Mesenchymal stem cell (in vitro differentiated cells and primary cell): ENCODE measurements around the gene THRA.

ENCODE experiments used
- DNase-seq: peaks from one replicate; pipeline ENCODE4 v3.0.0-alpha.2; 2013
- H2AFZ ChIP-seq: one replicate; pipeline ENCODE4 v1.6.1; 2013; ENCODE audit warnings: low read depth, mild to moderate bottlenecking, control low read depth, inconsistent platforms, low read length, moderate library complexity
- H2AK5ac ChIP-seq: 2 replicates; pipeline ENCODE4 v1.6.1; 2013; ENCODE audit warnings: low read length, moderate library complexity, mild to moderate bottlenecking, inconsistent platforms; ENCODE audit not compliant: severe bottlenecking
- H2BK120ac ChIP-seq: one replicate; pipeline ENCODE4 v1.6.1; 2013; ENCODE audit warnings: low read depth, mild to moderate bottlenecking, inconsistent platforms, low read length, moderate library complexity
- H2BK12ac ChIP-seq, 2 experiments: one replicate each; pipeline ENCODE4 v1.6.1; 2013; ENCODE audit warnings: inconsistent platforms in 2 of 2, low read length in 2 of 2, mild to moderate bottlenecking in 2 of 2, moderate library complexity in 2 of 2, control low read depth in 1 of 2
- H2BK15ac ChIP-seq: one replicate; pipeline ENCODE4 v1.6.1; 2013; ENCODE audit warnings: mild to moderate bottlenecking, low read depth, inconsistent platforms; ENCODE audit not compliant: poor library complexity, severe bottlenecking
- H2BK5ac ChIP-seq: 2 replicates; pipeline ENCODE4 v1.6.1; 2013; ENCODE audit warnings: low read depth, mild to moderate bottlenecking, low read length, control low read depth, inconsistent platforms; ENCODE audit not compliant: poor library complexity, severe bottlenecking
- H3K14ac ChIP-seq, 2 experiments: one replicate each; pipeline ENCODE4 v1.6.1; 2013; ENCODE audit warnings: inconsistent platforms in 2 of 2, low read length in 2 of 2, control low read depth in 1 of 2, mild to moderate bottlenecking in 1 of 2, moderate library complexity in 1 of 2
- H3K18ac ChIP-seq, 2 experiments: one replicate each; pipeline ENCODE4 v1.6.1; 2013; ENCODE audit warnings: inconsistent platforms in 2 of 2, low read length in 2 of 2, control low read depth in 1 of 2, low read depth in 1 of 2, mild to moderate bottlenecking in 1 of 2
- H3K23ac ChIP-seq, 2 experiments: one replicate each; pipeline ENCODE4 v1.6.1; 2013; ENCODE audit warnings: inconsistent platforms in 2 of 2, low read length in 2 of 2, mild to moderate bottlenecking in 2 of 2, moderate library complexity in 2 of 2, control low read depth in 1 of 2
- H3K27ac ChIP-seq: 2 replicates; pipeline ENCODE4 v1.5.1; 2013; ENCODE audit warnings: mild to moderate bottlenecking, moderate library complexity, low read length, control low read depth, inconsistent platforms; ENCODE audit not compliant: poor library complexity, severe bottlenecking
- H3K27me3 ChIP-seq, 2 experiments: 2 replicates each; pipeline versions ENCODE4 v1.6.1 to v1.7.0; 2013; ENCODE audit warnings: low read length in 2 of 2, mild to moderate bottlenecking in 2 of 2, moderate library complexity in 2 of 2, control low read depth in 1 of 2, inconsistent platforms in 1 of 2; ENCODE audit not compliant: control insufficient read depth in 1 of 2, insufficient read depth in 1 of 2
- H3K36me3 ChIP-seq, 2 experiments: 2 replicates each; pipeline versions ENCODE4 v1.6.1 to v1.7.0; 2013; ENCODE audit warnings: low read length in 2 of 2, control low read depth in 1 of 2, inconsistent platforms in 1 of 2, low read depth in 1 of 2, mild to moderate bottlenecking in 1 of 2; ENCODE audit not compliant: insufficient read depth in 2 of 2, control insufficient read depth in 1 of 2
- H3K4ac ChIP-seq, 2 experiments: one replicate each; pipeline ENCODE4 v1.6.1; 2013; ENCODE audit warnings: inconsistent platforms in 2 of 2, low read length in 2 of 2, mild to moderate bottlenecking in 2 of 2, moderate library complexity in 2 of 2, control low read depth in 1 of 2, low read depth in 1 of 2
- H3K4me1 ChIP-seq: 2 replicates; pipeline ENCODE4 v1.6.1; 2013; ENCODE audit warnings: low read depth, low read length, control low read depth; ENCODE audit not compliant: control insufficient read depth, insufficient read depth
- H3K4me2 ChIP-seq: 2 replicates; pipeline ENCODE4 v1.6.1; 2013; ENCODE audit warnings: low read length, mild to moderate bottlenecking, inconsistent platforms; ENCODE audit not compliant: poor library complexity, severe bottlenecking
- H3K4me3 ChIP-seq, 2 experiments: 2 replicates each; pipeline versions ENCODE4 v1.5.1 to v1.7.0; 2013; ENCODE audit warnings: low read length in 2 of 2, mild to moderate bottlenecking in 2 of 2, control low read depth in 1 of 2, low read depth in 1 of 2; ENCODE audit not compliant: insufficient read depth in 1 of 2
- H3K79me1 ChIP-seq: replicated peaks from 2 replicates; pipeline ENCODE4 v1.6.1; 2013; ENCODE audit warnings: mild to moderate bottlenecking, control low read depth, low read length, inconsistent platforms; ENCODE audit not compliant: poor library complexity, severe bottlenecking
- H3K9ac ChIP-seq: 2 replicates; pipeline ENCODE4 v1.7.0; 2013; ENCODE audit warnings: mild to moderate bottlenecking, low read length, moderate library complexity
- H3K9me3 ChIP-seq: 2 replicates; pipeline ENCODE4 v1.7.0; 2013; ENCODE audit warnings: mild to moderate bottlenecking, low read length; ENCODE audit not compliant: control insufficient read depth
- H4K8ac ChIP-seq: one replicate; pipeline ENCODE4 v1.6.1; 2013; ENCODE audit warnings: inconsistent platforms, mild to moderate bottlenecking, low read length, moderate library complexity
- H4K91ac ChIP-seq: one replicate; pipeline ENCODE4 v1.6.1; 2013; ENCODE audit warnings: mild to moderate bottlenecking, low read length, inconsistent platforms
- WGBS: methylation state at CpG from one replicate; pipeline ENCODE4 v1.1.7; 2013; ENCODE audit warnings: mixed read lengths; 5-methylcytosine and 5-hydroxymethylcytosine counted together

The THRA gene

DNA sequence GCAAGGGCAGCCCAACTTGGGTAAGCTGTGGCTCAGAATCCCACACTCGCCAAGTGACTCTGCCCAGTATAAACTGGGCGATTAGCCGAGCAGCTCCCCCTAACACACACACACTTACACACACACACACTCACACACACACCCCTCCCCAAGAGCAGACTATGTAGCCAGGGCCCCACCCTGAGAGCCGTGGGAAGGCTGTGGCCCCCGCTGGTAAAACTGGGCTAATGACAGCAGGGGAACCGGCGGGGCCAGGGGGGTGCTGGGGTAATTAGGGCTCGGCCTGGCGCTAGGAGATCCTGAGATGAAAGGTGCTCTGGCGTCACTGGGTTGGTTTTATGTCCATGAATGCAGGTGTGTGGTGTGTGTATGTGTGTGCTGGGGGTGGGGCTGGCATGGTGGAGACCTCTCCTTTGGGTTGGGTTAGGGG, 1.1 kb upstream of the THRA start:
- no peak overlapping the region for H4K8ac ChIP-seq
- no peaks in the 10 kb centered on the region for H3K36me3 ChIP-seq
- no peak overlapping the region for H2AFZ ChIP-seq
- H3K23ac ChIP-seq, result no peak overlapping the region
- no peak overlapping the region for H3K4me3 ChIP-seq
- peaks cover 29% of the 10 kb centered on the region for H3K4me1 ChIP-seq
- H3K79me1 ChIP-seq, result peaks cover 5% of the 10 kb centered on the region
- no peak overlapping the region for H2AK5ac ChIP-seq
- H3K18ac ChIP-seq, result no peak overlapping the region
- no peak overlapping the region for H2BK120ac ChIP-seq
- WGBS, result 79% methylated on average over 10 of the region's 10 CpGs
- H3K27me3 ChIP-seq, result peaks cover 0 to 10% of the 10 kb centered on the region in 2 experiments
- H4K91ac ChIP-seq, result no peak overlapping the region
- no peak for DNase-seq
- no peak overlapping the region for H3K27ac ChIP-seq
- H2BK12ac ChIP-seq, result peak overlapping the region in 1 of 2 experiments; percentile 57
- H3K4me2 ChIP-seq, result no peak overlapping the region
- no peak overlapping the region for H3K4ac ChIP-seq
- H3K9ac ChIP-seq, result peak overlapping the region; percentile 83
- H2BK5ac ChIP-seq, result no peak overlapping the region
- no peaks in the 10 kb centered on the region for H3K9me3 ChIP-seq
- no peak overlapping the region for H3K14ac ChIP-seq
- no peak overlapping the region for H2BK15ac ChIP-seq

- Histone ChIP-seq H2BK12ac (peak overlapping the region in 1 of 2 experiments; percentile 33), H2AFZ (peak overlapping the region; percentile 80), H4K91ac (peak overlapping the region; percentile 88), H3K79me1 (peaks cover 8% of the 10 kb centered on the region), H3K9ac (peak overlapping the region; percentile 91), H3K14ac (peak overlapping the region in 1 of 2 experiments; percentile 98), H3K9me3 (no peaks in the 10 kb centered on the region), H2BK5ac (no peak overlapping the region), H3K4me3 (peak overlapping the region; percentile 84 to 98), H2AK5ac (no peak overlapping the region), H2BK15ac (peak overlapping the region; percentile 82), H3K36me3 (no peaks in the 10 kb centered on the region), H4K8ac (peak overlapping the region; percentile 55), H3K27ac (no peak overlapping the region), H3K4me2 (peak overlapping the region; percentile 82), H3K23ac (peak overlapping the region in 1 of 2 experiments; percentile 84), H3K4ac (peak overlapping the region; percentile 68 to 91), H3K18ac (peak overlapping the region; percentile 87 to 99), H2BK120ac (peak overlapping the region; percentile 56), H3K27me3 (peaks cover 0 to 10% of the 10 kb centered on the region in 2 experiments), H3K4me1 (peaks cover 32% of the 10 kb centered on the region)
- WGBS, result 0% methylated on average over 21 of the region's 42 CpGs
- DNase-seq, result peak; percentile 61
Observed at GRCh38 chr17:40063187-40063771, 514 bp downstream of the THRA start.

DNA sequence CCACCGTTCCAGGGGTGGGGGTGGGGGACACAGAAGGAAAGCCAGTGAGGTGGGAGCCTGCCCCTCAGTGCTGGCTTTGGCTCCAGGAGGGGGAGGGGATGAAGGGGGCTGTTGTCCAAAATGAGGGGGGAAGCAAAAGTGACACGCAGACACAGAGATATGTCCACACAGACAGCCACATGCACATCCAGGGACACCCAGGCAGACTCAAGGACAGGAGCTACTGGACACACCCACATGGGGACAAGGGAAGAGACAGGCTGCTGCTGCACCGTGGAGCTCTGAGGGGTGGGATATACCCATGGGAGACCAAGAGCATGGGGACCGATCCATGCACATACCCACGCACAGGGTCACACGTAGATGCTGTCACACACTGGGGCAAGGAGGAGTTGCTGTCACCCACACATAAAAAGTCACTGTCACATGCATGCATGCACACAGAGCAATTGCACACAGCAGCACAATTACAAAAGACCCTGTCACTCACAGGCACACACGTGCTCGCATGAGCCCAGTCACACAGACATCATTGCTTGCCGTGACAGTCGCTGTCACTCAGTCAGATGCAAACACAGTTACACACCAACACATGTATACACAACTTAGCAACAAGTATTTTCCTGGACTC, 1.3 kb downstream of the THRA start:
- Histone ChIP-seq H3K4me1 (peaks cover 39% of the 10 kb centered on the region), H3K27ac (no peak overlapping the region), H3K18ac (peak overlapping the region in 1 of 2 experiments; percentile 99), H4K8ac (no peak overlapping the region), H3K4me3 (peak overlapping the region; percentile 84 to 98), H3K23ac (peak overlapping the region in 1 of 2 experiments; percentile 87), H3K14ac (peak overlapping the region in 1 of 2 experiments; percentile 88), H4K91ac (no peak overlapping the region), H3K9ac (peak overlapping the region; percentile 91), H3K36me3 (no peaks in the 10 kb centered on the region), H2AFZ (no peak overlapping the region), H2BK15ac (no peak overlapping the region), H3K27me3 (peaks cover 0 to 10% of the 10 kb centered on the region in 2 experiments), H2BK5ac (no peak overlapping the region), H3K4ac (peak overlapping the region in 1 of 2 experiments; percentile 17), H3K4me2 (peak overlapping the region; percentile 82), H2BK120ac (no peak overlapping the region), H2BK12ac (peak overlapping the region in 1 of 2 experiments; percentile 33), H3K79me1 (peaks cover 10% of the 10 kb centered on the region), H2AK5ac (no peak overlapping the region), H3K9me3 (no peaks in the 10 kb centered on the region)
- WGBS, result 54% methylated on average over 9 of the region's 10 CpGs
- DNase-seq, result no peak
